Adipose tissue (tissue), 3 donors: Measurements from ENCODE around the gene SART3. TPM values are rescaled to one million over a fixed set of nuclear protein-coding genes. Genes with fewer than 3 reads are reported as not detected.
"Not testable (repeated sequence)": the region's sequence is repeated elsewhere in the genome, so short reads cannot be mapped to it uniquely, and the experiment has no call there.

Experiments
- H3K27ac ChIP-seq: one replicate; pipeline ENCODE4 v1.5.1; 2013; ENCODE audit warnings: low read depth, low read length
- WGBS, 3 donors: extraction: QIAGEN DNeasy Blood & Tissue Kit; methylation state at CpG; one replicate each; pipeline ENCODE4 v1.1.7; 2013; 5-methylcytosine and 5-hydroxymethylcytosine counted together
- polyA plus RNA-seq, 3 donors: library from polyadenylated mRNA; stranded (reverse); fragments of 200-250 nt; gene quantifications; one replicate each; pipeline ENCODE4 v1.2.3, GENCODE V29; 2013
- donor health status: healthy with polysubstance abuse.
- donor health status: Bipolar disorder and iron deficiency.
- donor health status: healthy.

The SART3 gene
- polyA plus RNA-seq, 3 donors: 10.7 to 19.2 (median 14.5) TPM

DNA sequence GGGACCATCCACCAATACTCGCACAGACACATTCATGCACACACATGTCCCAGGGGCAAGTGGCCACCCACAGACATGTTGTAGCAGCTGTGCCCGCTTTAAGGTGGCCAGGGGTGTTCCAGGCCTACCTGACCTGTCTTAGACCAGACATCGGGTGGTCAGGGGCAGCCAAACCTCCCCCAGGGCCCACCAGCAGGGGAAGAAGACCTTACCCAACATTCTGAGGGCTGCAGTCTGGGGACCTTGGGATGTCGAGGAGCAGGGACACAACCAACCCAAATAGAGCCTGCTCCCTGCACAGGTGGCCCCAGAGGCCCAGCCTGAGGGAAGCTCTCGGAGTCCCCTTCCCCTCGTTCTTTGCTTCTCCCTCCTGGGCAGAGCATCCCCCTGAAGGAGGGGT lies 38.6 kb upstream of the SART3 start:
- no peak overlapping the region for H3K27ac ChIP-seq
- 56 to 85% (median 85%) methylated on average over 6 of the region's 6 CpGs for WGBS, 3 donors

DNA sequence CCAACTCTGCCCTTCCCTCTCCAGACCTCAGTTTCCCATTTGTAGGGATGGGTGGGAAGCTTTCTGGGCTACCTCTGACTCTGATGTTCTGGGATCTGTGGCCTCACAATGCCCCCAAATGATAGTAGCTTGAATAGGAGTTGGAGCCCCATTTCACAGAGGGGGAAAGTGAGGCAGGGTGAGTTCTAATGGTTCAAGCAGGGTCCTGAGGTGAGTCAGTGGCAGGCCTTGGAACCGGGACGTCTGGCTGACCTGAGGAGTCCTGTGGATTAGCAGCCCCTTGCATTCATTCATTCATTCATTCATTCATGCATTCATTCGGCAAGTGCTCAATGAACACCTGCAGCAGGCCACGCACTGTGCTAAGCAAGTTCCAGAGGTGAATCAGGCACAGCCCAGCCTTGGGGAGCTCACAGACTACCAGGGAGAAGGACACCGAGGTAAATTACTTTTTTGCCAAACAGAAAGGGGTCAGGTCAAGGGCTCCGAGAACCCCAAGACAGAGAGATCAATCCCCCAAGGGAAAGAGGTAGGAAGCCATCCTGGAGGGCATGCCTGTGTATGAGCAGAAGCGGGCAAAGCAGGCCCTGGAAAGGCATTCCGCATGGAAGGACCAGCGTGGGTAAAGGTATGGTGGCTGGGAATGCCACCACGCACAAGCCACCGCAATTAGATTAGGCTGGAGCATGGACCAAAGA lies 37.7 kb upstream of the SART3 start:
- no peak overlapping the region for H3K27ac ChIP-seq
- WGBS, 3 donors: 85 to 94% (median 93%) methylated on average over 11 of the region's 11 CpGs

DNA sequence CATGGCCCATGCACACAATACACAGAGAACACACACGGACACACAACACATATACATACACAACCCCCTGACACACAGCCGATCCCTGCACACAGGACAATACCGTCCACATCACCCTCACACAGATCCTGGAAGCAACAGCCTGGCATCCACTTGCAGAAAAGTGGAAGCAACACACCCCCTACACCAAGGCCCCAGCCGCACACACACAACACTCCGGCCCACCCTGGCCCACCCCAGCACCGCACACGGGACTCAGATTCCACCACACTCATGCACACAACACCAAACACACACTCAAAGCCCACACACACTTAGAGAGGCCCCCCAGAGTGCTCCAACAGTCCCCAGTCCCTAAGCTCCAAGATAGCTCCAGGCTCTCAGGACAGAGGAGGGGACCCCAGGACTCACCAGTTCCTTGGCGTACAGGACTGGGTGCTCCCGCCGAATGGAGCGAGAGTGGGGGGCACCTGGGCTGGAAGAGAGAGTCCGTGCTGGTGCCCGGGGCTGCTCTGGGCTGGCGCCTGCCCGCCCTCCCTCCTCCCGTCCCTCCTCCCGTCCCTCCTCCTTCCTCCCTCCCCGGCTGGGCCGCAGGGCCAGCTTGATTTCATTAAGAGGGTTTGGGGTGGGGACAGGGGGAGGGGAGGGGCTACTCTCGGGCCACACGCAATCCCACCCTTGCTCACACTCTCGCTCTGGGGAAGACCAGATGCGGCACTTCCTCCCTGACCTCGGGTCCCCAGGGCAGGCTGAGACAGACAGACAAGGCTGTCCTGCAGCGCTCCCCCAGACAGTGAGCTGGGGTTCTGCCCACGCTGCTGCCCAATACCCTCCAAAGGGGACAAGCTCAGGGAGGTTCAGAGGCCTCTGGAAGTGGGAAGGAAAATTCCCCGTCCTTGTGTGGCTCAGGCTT lies 36.8 kb upstream of the SART3 start, which contains the start of gene TMEM119:
TSS of gene TMEM119 (minus strand) at position 526 of the 913 bp plus-strand sequence. CDS start 5,701 bp downstream, outside the sequence.
- no peak within 1 kb of the TSS for H3K27ac ChIP-seq

DNA sequence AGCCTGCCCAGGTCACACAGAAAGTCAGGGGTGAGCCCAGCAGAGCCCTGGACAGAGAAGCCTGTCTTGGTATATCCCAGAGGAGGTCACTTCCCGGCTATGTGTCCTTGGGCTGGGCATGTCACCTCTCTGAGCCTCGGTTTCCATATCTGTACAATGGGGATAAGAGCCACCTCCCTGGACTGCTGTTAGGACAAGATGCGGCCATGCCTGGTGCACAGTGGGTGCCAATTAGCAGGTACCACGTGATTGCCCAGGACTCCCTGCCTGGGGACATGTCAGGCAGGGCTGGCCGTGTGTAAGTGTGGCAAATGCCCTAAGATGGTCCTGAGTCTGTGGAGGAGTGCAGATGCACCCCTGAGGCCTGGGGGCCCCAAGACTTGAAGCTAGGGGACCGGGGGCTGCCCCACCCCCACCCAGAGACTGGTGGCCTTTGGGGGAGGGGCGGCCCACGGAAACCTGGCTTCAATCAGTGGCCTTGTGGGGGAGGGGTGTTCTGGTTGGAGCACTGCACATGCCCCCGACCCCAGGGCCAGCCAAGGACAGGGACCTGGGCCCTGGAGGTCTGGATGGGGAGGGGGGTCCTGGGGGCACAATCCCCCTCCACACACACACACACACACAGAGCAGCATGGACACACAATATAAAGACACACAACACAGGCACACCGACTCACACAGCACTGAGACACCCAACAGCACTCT lies 36.0 kb upstream of the SART3 start:
- no peak overlapping the region for H3K27ac ChIP-seq
- WGBS, 3 donors: 44 to 58% (median 58%) methylated on average over 10 of the region's 10 CpGs

More for the DNA sequence above, 36.8 kb upstream of the SART3 start, which contains the start of gene TMEM119:
- 31 to 38% (median 34%) methylated on average over 25 to 27 of the region's 27 CpGs for WGBS, 3 donors

DNA sequence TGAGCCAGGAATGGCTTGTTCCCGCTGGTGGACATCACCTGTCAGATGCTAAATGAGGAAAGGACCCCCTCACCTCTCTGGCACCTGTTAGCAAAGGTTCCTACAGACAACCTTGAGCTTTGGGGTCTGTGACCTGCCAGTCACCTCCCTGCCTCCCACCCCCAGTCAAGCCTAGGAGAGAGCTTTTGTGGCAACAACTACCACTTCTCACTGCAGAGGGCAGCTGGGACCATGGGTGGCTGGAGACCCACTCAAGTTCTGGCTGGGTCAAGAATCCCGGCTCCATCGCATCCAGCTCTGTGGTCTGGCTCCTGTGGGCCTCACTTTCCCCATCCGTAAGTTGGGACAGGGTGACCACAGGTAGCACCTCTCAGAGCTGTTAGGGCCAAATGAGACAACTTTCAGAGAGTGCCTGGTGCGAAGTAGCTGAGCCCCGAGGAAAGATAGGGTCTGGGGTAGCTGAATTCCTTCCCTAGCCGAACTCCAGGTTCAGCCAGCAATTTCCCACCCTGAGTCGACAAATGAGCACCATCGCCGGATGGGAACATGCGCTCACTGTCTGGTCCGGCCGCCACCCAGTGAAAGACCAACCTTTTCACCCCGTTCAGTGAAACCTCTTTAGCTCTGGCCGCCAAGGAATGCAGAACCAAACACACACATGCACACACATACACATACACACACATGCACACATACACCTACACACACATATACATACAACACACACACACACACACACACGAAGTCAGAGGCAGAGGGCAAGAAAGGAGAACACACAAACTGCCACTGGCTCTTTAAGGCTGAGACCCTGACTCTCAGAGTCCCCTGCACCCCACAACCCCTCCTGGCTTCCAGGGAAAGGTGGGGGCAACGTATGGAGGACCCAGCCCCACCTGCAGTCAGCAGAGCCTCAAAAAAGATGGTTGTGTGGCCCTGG lies 35.0 kb upstream of the SART3 start:
- WGBS, 3 donors: 70 to 77% (median 74%) methylated on average over 17 of the region's 17 CpGs
- no peak overlapping the region for H3K27ac ChIP-seq

DNA sequence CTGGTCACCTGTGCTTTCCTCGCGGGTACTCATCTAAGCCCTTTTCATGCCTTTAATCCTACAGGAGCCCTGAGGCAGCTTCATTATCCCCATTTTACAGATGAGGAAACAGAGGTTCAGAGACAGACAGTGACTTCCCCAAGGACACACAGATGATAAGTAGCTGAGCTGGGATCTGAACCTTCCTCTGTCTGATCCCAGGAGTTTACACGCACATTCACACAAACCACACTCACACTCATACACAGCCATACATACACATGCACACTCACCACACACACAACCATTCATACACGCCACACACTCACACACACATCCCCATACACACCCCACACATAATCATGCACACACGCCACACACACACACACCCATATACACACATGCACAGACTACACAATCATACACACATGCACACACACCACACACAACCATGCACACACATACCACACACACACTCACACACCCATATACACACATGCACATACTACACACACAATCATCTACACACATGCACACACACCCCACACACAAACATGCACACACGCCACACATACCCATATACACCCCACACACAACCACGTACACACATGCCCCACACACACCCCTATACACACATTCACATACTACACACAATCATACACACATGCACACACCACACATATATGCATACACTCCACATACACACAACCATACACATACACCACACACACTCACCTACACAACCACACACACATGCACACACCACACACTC lies 34.2 kb upstream of the SART3 start:
- WGBS, 3 donors: 89 to 96% (median 93%) methylated on average over 7 of the region's 7 CpGs
- H3K27ac ChIP-seq: no peak overlapping the region

DNA sequence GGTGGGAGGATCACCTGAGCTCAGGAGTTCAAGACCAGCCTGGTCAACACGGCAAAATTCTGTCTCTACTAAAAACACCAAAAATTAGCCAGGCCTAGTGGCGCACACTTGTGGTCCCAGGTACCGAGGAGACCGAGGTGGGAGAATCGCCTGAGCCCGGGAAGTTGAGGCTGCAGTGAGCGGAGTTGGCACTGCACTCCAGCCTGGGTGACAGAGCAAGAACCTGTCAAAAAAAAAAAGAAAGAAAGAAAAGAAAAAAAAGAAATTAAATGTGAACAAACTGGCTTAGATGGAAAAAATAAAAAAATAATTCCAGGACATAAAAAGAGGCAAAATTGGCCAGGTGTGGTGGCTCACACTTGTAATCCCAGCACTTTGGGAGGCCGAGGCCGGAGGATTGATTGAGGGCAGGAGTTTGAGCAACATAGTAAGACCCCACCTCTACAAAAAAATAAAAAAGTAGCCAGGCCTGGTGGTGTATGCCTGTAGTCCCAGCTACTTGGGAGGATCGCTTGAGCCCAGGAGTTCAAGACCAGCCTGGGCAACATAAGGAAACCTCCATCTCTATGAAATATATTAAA lies 33.4 kb upstream of the SART3 start:
- no peak overlapping the region for H3K27ac ChIP-seq
- WGBS, 3 donors: 96 to 97% (median 96%) methylated on average over 10 of the region's 10 CpGs

DNA sequence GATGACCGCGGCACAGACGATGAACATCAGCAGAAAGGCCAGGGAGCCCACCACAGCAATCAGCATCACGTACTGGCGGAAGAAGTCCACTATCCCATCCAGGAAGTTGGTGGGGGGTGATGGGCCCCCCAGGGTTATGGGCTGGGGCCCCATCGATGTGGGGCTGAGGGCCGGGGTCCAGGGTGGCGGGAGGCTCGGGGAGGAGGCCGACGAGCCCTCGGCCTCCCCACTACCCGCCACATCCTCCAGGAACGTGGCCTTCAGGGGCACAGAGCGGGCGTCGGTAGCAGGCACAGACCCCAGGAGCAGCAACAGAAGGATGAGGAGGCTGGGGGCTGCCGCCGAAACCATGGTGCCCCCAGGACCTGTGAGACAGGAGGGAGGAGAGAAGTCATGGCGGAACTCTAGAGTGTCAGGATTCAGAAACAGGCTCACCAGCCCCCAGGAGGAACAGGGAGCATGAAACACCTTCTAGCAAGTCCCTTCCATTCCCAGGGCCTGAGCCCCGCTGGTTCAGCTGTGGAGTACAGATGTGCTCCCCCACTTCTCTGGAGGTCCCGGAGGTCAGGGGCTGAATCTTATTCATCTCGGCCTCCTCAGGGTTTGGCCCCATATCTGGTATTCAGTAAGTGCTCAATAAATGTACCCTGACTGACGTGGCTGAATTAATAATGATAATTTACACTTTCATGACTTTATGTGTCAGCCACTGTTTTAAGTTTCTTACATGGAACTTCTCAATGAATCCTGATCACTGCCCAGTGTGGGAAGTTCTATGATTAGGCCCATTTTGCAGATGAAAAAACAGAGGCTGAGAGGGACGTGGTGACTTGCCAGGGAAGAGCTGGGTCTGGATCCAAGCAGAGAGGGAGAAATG lies 31.3 kb upstream of the SART3 start:
- no peak overlapping the region for H3K27ac ChIP-seq
- WGBS, 3 donors: 92 to 94% (median 94%) methylated on average over 25 of the region's 25 CpGs

DNA sequence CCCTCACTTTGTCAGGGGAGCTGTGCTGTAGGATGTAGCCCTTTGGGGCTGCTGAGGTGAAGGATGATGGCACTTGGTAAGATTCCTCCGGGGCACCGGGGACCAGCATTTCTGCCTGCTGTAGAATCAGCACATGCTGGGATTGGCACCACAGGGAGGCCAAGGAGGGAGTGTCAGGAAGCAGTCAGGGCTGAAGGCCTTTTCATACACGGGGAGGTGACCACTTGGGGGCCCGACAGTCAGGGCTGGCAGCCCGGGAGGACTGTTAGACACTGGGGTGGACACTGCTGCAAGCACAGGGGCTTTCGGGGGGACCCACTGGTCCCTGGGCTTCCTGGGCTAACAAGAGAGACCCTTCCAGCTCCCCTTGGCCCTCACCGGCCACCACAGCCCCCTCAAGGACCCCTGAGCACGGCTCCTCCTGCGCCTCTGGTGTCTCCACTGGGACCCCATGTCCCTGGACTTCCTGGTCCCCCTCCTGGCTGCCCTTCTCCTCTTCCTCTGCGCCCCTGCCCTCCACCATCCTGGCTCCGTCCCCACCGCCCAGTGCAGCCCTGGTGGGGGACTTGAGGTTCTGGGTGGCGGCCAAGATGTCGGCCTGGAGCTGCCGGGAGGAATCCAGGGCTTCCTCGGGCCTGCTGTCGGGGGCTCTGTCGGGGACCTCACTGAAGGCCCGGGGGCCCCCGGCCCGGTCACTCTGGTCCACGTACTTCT lies 30.5 kb upstream of the SART3 start:
- no peak overlapping the region for H3K27ac ChIP-seq
- 81 to 89% (median 88%) methylated on average over 22 of the region's 22 CpGs for WGBS, 3 donors

DNA sequence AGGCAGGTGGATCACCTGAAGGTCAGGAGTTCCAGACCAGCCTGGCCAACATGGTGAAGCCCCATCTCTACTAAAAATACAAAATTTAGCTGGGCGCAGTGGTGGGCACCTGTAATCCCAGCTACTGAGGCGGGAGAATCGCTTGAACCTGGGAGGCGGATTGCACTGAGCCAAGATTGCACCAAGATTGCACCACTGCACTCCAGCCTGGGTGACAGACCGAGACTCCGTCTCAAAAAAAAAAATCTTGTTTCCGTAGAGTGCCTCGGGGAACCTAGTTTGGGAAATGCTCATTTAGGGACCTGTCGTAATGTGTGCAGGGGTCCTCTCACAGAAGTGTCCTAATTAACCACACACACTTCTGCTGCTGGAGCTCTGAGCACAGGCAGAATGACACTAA lies 29.5 kb upstream of the SART3 start:
- not testable (repeated sequence) for H3K27ac ChIP-seq
- 77 to 82% (median 78%) methylated on average over 9 of the region's 9 CpGs for WGBS, 3 donors

DNA sequence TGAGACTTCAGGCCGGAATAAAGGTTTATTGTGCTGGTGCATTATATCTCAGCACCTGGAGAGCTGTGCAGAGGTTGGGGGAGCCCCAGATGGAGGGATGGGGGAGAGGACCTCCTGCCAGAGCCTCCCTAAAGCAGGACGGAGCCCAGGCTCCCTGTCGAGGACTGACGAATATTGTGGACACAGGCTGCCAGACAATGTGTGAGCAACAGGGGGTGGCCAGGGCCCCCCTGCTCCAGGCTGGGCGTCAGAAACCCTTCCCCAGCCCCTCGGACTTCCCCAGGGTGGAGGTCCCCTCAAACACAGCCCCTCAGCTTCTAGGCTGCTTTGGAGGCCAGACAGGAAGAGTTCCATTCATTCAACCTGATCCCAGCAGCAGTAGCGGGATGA lies 28.9 kb upstream of the SART3 start:
- WGBS, 3 donors: 59 to 75% (median 74%) methylated on average over 6 to 7 of the region's 7 CpGs
- no peak overlapping the region for H3K27ac ChIP-seq

DNA sequence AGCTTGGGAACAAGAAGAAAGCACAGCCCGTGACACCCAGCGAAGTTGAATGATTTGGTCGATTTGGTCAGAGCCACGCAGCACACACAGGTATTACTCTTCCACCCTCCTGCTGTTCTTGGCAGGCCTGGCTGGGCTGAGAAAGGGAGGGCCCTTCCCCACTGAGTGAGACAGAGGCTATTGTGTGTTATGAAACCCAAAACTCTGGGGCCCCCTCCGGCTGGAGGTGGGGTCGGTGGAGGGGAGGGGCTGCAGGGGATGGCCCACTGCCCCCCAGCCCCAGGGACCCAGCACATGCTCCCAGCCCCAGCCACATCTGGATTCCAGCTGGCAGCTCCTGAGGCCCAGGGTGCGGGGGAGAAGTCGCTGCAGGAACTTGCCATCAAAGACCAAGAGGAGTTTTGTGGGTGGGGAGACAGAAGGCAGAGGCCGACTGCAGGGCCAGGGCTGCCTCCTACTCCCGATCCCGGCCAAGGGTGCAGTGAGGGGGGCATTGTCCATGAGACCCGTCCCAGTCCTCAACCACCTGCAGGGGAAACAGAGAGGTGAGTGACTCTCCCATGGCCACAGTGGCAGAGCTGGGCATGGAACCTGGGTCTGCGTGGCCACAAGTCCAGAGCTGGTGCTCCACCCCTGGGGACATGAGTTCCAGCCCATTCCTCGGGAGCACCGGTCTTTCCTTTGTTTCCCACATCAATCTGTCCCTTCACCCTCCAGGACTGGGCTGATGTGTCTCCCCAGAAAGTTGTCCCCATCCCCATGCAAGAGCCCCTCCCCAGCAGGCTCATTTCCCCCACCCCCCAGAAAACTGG lies 28.3 kb upstream of the SART3 start:
- H3K27ac ChIP-seq: no peak overlapping the region
- 32 to 46% (median 44%) methylated on average over 15 of the region's 15 CpGs for WGBS, 3 donors

DNA sequence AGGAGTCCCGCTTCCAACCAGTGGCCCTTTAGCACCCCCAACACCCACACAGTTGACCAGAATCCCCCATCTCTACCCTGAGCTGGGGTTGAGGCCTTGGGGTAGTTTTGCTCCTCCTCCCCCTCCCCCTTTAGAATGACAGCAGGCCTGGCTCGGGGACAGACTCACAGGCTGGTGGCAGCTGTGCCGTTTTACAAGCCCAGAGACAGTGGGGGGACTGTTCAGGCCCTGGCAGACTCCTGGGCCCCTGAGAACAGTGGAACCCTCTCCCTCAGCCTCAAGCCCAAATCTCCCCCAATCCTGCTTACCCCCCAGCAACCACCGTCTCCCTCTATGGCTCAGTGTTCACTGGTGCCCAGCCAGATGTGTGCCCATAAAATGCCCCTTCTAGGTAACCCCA lies 26.9 kb upstream of the SART3 start:
- no peak overlapping the region for H3K27ac ChIP-seq
- 56 to 80% (median 69%) methylated on average over 4 of the region's 4 CpGs for whole genome bisulfite sequencing, 3 donors

DNA sequence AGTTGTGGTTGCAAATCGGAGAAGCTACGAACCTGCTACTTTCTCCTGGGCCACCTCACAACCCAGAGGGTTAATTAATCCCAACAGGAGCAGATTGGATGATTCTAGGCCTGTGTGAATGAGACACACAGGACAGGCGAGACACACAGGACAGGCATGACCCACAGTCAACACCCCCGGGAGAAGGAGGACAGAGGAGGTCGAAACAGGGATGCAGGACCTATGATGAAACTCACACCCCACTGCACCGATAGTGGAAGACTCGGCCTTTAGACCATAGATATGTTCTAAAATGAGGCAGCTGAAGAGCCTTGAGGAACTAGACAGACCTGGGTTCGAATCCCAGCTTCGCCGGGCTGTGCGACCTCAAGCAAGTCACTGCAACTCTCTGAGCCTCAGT lies 25.3 kb upstream of the SART3 start:
- H3K27ac ChIP-seq: no peak overlapping the region
- WGBS, 3 donors: 82 to 93% (median 93%) methylated on average over 11 of the region's 11 CpGs

DNA sequence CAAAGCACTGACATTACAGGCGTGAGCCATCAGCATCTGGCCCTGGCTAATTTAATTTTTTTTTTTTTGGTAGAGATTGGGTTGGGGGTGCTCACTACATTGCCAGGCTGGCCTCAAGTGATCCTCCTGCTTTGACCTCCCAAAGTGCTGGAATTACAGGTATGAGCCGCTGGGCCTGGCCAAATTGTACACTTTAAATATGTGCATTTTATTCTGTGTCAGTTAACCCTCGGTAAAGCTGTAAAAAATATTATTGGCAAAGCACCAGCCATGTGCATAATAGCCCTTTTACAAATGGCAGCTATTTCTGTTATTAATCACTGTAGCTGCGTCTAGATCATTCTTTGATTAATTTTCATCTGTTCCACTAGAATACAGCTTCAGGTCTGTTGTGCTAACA lies 24.9 kb upstream of the SART3 start:
- WGBS, 3 donors: 41 to 76% (median 69%) methylated on average over 4 of the region's 4 CpGs
- no peak overlapping the region for H3K27ac ChIP-seq
